GM12878 (cell line): ENCODE data around the gene HEYL. TPM values are rescaled to one million over a fixed set of nuclear protein-coding genes. Genes with fewer than 3 reads are reported as not detected.

Experiments used
- ATAC-seq: fragments of 200-7000 bp; cut with Tn5 transposase; 3 replicates; pipeline ENCODE4 v1.9.1; 2020; ENCODE audit warnings: mild to moderate bottlenecking, moderate library complexity
- BruUV-seq: library from RNA; stranded (reverse); fragments of 400-500 nt; replicated peaks from 2 replicates; lab custom pipeline; 2021; lab: Mats Ljungman, UMichigan
- CTCF ChIA-PET: fragments of 300-600 bp; sonication (Branson Sonifier 250); formaldehyde crosslinking; extraction: SDS; loops from one replicate; lab custom pipeline; 2021; ENCODE audit warnings: inconsistent platforms; lab: Yijun Ruan, JAX
- POLR2A ChIA-PET: fragments of 350-600 bp; formaldehyde crosslinking; extraction: SDS; loops from one replicate; lab custom pipeline; 2021; ENCODE audit warnings: inconsistent platforms; lab: Charles Lee
- RAD21 ChIA-PET: fragments of 300-600 bp; sonication (Branson Sonifier 250); formaldehyde crosslinking; loops from one replicate; lab custom pipeline; 2023; ENCODE audit warnings: antibody characterized with exemption; ENCODE audit not compliant: unreplicated experiment; lab: Charles Lee
- SMC1A ChIA-PET: fragments of 300-600 bp; sonication (Branson Sonifier 250); formaldehyde crosslinking; loops from one replicate; lab custom pipeline; 2023; ENCODE audit not compliant: unreplicated experiment, uncharacterized antibody; lab: Charles Lee
- DNase-seq: peaks from one replicate; pipeline ENCODE4 v3.0.0-alpha.2; 2011; ENCODE audit warnings: low read depth, low spot score
- FAIRE-seq: peaks from 3 replicates; lab custom pipeline; 2011; peaks lifted over from hg19 to GRCh38; lab: Jason Lieb, UNC
- H2AFZ ChIP-seq: 2 replicates; pipeline ENCODE4 v1.6.0; 2011; ENCODE audit warnings: low read depth, low read length, control low read depth; ENCODE audit not compliant: control insufficient read depth
- H3K27ac ChIP-seq: 2 replicates; pipeline ENCODE4 v1.5.1; 2011; ENCODE audit warnings: control low read depth; ENCODE audit not compliant: control insufficient read depth, insufficient read depth
- H3K27me3 ChIP-seq, 2 experiments: replicated peaks in 1 of 2; 2 replicates each; pipeline versions ENCODE4 v1.6.0 to v1.6.1; 2011; ENCODE audit warnings: low read length in 1 of 2; ENCODE audit not compliant: control insufficient read depth in 2 of 2, insufficient read depth in 2 of 2
- H3K36me3 ChIP-seq, 2 experiments: 2 replicates each; pipeline ENCODE4 v1.5.1; 2011; ENCODE audit warnings: low read length in 1 of 2; ENCODE audit not compliant: control insufficient read depth in 2 of 2, insufficient read depth in 2 of 2
- H3K4me1 ChIP-seq: 2 replicates; pipeline ENCODE4 v1.6.1; 2011; ENCODE audit warnings: mild to moderate bottlenecking, low read length, moderate library complexity, mixed read lengths; ENCODE audit not compliant: control insufficient read depth, insufficient read depth
- H3K4me2 ChIP-seq: 2 replicates; pipeline ENCODE4 v1.6.0; 2011; ENCODE audit warnings: control low read depth; ENCODE audit not compliant: control insufficient read depth, insufficient read depth
- H3K4me3 ChIP-seq: fragments of 200-600 bp; sonication (generic); 2 replicates; pipeline ENCODE4 v1.5.1; 2016
- H3K79me2 ChIP-seq: 2 replicates; pipeline ENCODE4 v1.6.0; 2011; ENCODE audit warnings: low read length; ENCODE audit not compliant: control insufficient read depth, insufficient read depth
- H3K9ac ChIP-seq: 2 replicates; pipeline ENCODE4 v1.8.0; 2011; ENCODE audit warnings: low read length, control low read depth, mixed read lengths; ENCODE audit not compliant: control insufficient read depth, insufficient read depth
- H3K9me3 ChIP-seq: replicated peaks from 3 replicates; pipeline ENCODE4 v1.5.1; 2011; ENCODE audit warnings: mild to moderate bottlenecking, low read length; ENCODE audit not compliant: control insufficient read depth, insufficient read depth
- H4K20me1 ChIP-seq: 2 replicates; pipeline ENCODE4 v1.6.0; 2011; ENCODE audit not compliant: control insufficient read depth, insufficient read depth
- BHLHE40 ChIP-seq, 2 experiments: fragments of 450-650 bp in 1 of 2; IDR thresholded peaks; 2 replicates each; pipeline ENCODE4 v1.6.1; 2011 to 2017; ENCODE audit warnings: low read depth in 2 of 2, borderline replicate concordance in 1 of 2, improper control_type of control experiment in 1 of 2, low read length in 1 of 2, mild to moderate bottlenecking in 1 of 2
- CBX3 ChIP-seq: fragments of 200-600 bp; sonication (generic); IDR thresholded peaks from 2 replicates; pipeline ENCODE4 v1.6.1; 2016; ENCODE audit warnings: low read depth, borderline replicate concordance
- EED ChIP-seq: sonication (generic); IDR thresholded peaks from 2 replicates; pipeline ENCODE4 v1.6.1; 2016; ENCODE audit warnings: antibody characterized with exemption, low read depth
- ETV6 ChIP-seq, 2 experiments: fragments of 450-650 bp in 1 of 2; IDR thresholded peaks in 1 of 2; conservative IDR thresholded peaks in 1 of 2; 2 replicates each; pipeline ENCODE4 v1.6.1; 2014; ENCODE audit warnings: antibody characterized with exemption in 1 of 2, borderline replicate concordance in 1 of 2, low read depth in 1 of 2, mild to moderate bottlenecking in 1 of 2, moderate library complexity in 1 of 2
- IKZF1 ChIP-seq: fragments of 450-650 bp; conservative IDR thresholded peaks from 2 replicates; pipeline ENCODE4 v1.6.1; 2017; ENCODE audit warnings: antibody characterized with exemption, mild to moderate bottlenecking
- IRF4 ChIP-seq: IDR thresholded peaks from 2 replicates; pipeline ENCODE4 v1.6.1; 2011; ENCODE audit warnings: low read depth, low read length
- NR2C2 ChIP-seq: IDR thresholded peaks from 2 replicates; pipeline ENCODE4 v1.6.1; 2011; ENCODE audit warnings: borderline replicate concordance, low read depth; ENCODE audit not compliant: control insufficient read depth, insufficient read length
- POLR2AphosphoS2 ChIP-seq: IDR thresholded peaks from 2 replicates; pipeline ENCODE4 v1.6.1; 2011; ENCODE audit warnings: low read depth, mild to moderate bottlenecking, low read length, improper control_type of control experiment, moderate library complexity
- POLR2AphosphoS5 ChIP-seq: IDR thresholded peaks from 2 replicates; pipeline ENCODE4 v1.6.1; 2011; ENCODE audit warnings: mild to moderate bottlenecking, low read length, inconsistent platforms
- POU2F2 ChIP-seq: IDR thresholded peaks from 3 replicates; pipeline ENCODE4 v1.6.1; 2011; ENCODE audit warnings: low read depth, mild to moderate bottlenecking, low read length, borderline replicate concordance
- RAD21 ChIP-seq: IDR thresholded peaks from 2 replicates; pipeline ENCODE4 v1.6.1; 2011; ENCODE audit warnings: mild to moderate bottlenecking, low read depth, low read length, moderate library complexity; ENCODE audit not compliant: insufficient read depth
- RAD51 ChIP-seq: fragments of 450-650 bp; IDR thresholded peaks from 2 replicates; pipeline ENCODE4 v1.6.1; 2016; ENCODE audit warnings: moderate library complexity, mild to moderate bottlenecking, inconsistent platforms
- ZNF622 ChIP-seq: fragments of 450-650 bp; IDR thresholded peaks from 2 replicates; pipeline ENCODE4 v1.6.1; 2017; ENCODE audit warnings: mild to moderate bottlenecking, inconsistent platforms
- whole genome bisulfite sequencing: methylation state at CpG from one replicate; pipeline ENCODE4 v1.1.6; 2016; ENCODE audit warnings: low lambda C conversion rate; ENCODE audit not compliant: insufficient replicate concordance, insufficient coverage; ENCODE audit errors: missing lambda C conversion rate; 5-methylcytosine and 5-hydroxymethylcytosine counted together
- in situ Hi-C: fragments of 300-500 bp; cut with MboI; formaldehyde crosslinking; loops from 9 replicates; pipeline ENCODE4 v1.14.3; 2018; ENCODE audit warnings: mixed read lengths
- intact Hi-C: fragments of 100-400 bp; cut with micrococcal nuclease; formaldehyde crosslinking; loops from one replicate; pipeline ENCODE4 v1.14.2; 2022; ENCODE audit not compliant: unreplicated experiment
- polyA plus RNA-seq, 11 experiments: library from polyadenylated mRNA; depleted of rRNA in 4 of 11; unstranded in 6 of 11; stranded (reverse) in 5 of 11; fragments of >200 nt; fragmentation: Nextera tagmentation in 4 of 11; fragmentation: Illumina TruSeq in 1 of 11; extraction: Ambion mirVana in 4 of 11; extraction: Trizol in 1 of 11; gene quantifications; 1 replicate in 1 of 11; 2 replicates in 10 of 11; pipeline versions ENCODE4 v1.2.1 to v1.2.3, GENCODE V29; 2011 to 2016; ENCODE audit warnings: inconsistent platforms in 2 of 11, missing spikeins in 2 of 11, low read depth in 1 of 11
- total RNA-seq, 4 experiments: library from RNA; depleted of rRNA in 3 of 4; stranded (reverse); fragments of >200 nt in 3 of 4; fragmentation: Illumina TruSeq in 1 of 4; extraction: Trizol in 1 of 4; gene quantifications; 2 replicates each; pipeline versions ENCODE4 v1.2.1 to v1.2.3, GENCODE V29; 2013 to 2021
- TF ChIP-seq, protein P1 (sequence below): fragments of 450-650 bp; conservative IDR thresholded peaks from 2 replicates; pipeline ENCODE4 v1.6.1; 2017; ENCODE audit warnings: mild to moderate bottlenecking, moderate library complexity
- TF ChIP-seq, protein P2 (sequence below): IDR thresholded peaks from 2 replicates; pipeline ENCODE4 v1.6.1; 2011; ENCODE audit warnings: borderline replicate concordance, low read depth, mild to moderate bottlenecking, moderate library complexity, mixed read lengths, low read length; ENCODE audit not compliant: insufficient read depth; ENCODE audit errors: extremely low read length

Gene HEYL
- total and polyA plus RNA-seq, 10 of the 15 experiments (the other 5 are each of a cell fraction or from before 2014, with no cell fraction given): under 0.01 to 0.04 TPM; not detected in 8

DNA sequence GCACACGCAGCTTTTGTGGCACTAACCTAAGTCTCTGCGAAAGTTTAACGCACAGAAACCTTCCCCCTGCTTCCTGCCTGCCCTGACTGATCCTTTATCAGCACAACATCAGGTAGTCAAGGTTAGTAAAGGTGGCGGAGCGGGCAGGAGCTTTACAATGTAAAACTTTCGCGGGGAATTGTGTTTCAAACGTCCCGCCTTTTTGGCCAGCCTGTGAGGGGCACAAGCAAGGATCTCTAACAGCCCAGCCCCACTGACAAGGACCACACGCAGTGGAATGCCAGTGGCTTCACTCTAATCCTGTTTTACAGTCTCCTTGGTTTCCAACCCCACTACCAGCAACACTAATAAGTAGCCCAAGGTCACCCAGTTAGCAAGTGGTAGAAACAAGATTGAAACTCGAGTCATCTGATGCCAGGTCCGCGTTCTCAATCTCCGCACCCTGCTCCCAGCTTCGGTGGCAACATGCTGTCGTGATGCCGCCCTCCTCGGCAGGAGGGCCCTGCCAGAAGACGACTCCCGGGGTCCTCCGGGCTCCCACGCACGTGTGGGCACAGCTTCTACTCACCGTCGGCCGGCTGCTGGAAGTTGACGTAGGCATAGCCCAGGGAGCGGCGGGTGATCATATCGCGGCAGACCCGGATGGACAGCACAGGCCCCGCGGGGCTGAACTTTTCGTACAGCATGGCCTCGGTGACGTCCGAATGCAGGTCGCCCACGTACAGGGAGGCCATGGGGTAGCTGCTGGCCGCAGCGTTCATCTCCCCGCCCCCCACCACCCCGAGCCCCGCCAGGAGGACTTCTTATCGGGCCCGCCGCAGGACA, 64.0 kb downstream of the HEYL start (continued):
- TF ChIP-seq CBX3 (no peak), EED (no peak), IKZF1 (no peak), ETV6 (conservative IDR thresholded peaks at IDR 0.05 in 1 of 2, IDR thresholded peaks at IDR 0.05 in 1 of 2; ENCODE audit: borderline replicate concordance in 1 of 2, low read depth in 1 of 2) (no peak), IRF4 (no peak)
- TF ChIP-seq, protein P1, sequence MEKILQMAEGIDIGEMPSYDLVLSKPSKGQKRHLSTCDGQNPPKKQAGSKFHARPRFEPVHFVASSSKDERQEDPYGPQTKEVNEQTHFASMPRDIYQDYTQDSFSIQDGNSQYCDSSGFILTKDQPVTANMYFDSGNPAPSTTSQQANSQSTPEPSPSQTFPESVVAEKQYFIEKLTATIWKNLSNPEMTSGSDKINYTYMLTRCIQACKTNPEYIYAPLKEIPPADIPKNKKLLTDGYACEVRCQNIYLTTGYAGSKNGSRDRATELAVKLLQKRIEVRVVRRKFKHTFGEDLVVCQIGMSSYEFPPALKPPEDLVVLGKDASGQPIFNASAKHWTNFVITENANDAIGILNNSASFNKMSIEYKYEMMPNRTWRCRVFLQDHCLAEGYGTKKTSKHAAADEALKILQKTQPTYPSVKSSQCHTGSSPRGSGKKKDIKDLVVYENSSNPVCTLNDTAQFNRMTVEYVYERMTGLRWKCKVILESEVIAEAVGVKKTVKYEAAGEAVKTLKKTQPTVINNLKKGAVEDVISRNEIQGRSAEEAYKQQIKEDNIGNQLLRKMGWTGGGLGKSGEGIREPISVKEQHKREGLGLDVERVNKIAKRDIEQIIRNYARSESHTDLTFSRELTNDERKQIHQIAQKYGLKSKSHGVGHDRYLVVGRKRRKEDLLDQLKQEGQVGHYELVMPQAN: peak; percentile 12; the same call in 1 of the 2 replicates
- TF ChIP-seq, all 136 proteins: peak for 15

DNA sequence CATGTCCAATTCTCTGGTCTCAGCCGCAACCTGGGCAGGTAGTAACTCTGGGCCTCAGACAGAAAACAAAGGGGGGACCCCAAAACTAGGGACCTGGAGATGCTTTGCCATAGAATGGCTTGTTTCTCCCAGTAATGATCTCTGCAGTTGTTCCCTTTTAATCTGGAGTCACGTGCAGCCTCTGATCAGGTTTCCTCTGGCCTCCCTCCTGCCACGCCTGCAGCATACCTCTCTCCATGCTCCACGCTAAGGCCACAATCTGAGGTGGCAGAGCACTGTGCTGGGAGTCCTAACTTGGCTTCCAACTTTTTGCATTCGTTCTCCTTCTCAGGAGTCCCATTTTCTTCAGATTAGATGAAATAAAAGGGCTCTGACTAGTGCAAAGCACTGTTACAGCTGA, 64.8 kb downstream of the HEYL start:
- no peak for FAIRE-seq
- Histone ChIP-seq H3K4me2 (peak overlapping the region; percentile 85), H3K27me3 (no peaks in the 10 kb centered on the region), H3K9me3 (no peaks in the 10 kb centered on the region), H3K79me2 (peaks cover 63% of the 10 kb centered on the region), H3K9ac (peak overlapping the region; percentile 92), H3K4me1 (peaks cover 8% of the 10 kb centered on the region; the same call in 1 of the 2 replicates), H3K27ac (peak overlapping the region; percentile 79; the same call in 1 of the 2 replicates), H3K4me3 (peak overlapping the region; percentile 92), H3K36me3 (peaks cover 8 to 39% of the 10 kb centered on the region in 2 experiments), H4K20me1 (peaks cover 8% of the 10 kb centered on the region), H2AFZ (no peak overlapping the region)
- intact Hi-C loops: no loop called here
- CTCF ChIA-PET: interaction anchor here (0.9 to 4.4 kb wide), 7 partner anchors 12 to 477 kb away, joined by 3 to 31 read pairs (median 5); no protein-coding TSS in a partner anchor
- peak; percentile 17 for ATAC-seq
- in situ Hi-C loops: no loop called here
- BruUV-seq: no TSS peak
- POLR2A ChIA-PET: interaction anchor here (1.0 kb wide), 1 partner anchor 9 kb away, joined by 6 read pairs; no protein-coding TSS in a partner anchor
- no peak for DNase-seq
- RAD21 ChIA-PET: interaction anchor here (1.4 to 1.6 kb wide), 2 partner anchors 31 to 104 kb away, joined by 4 to 8 read pairs; no protein-coding TSS in a partner anchor
- SMC1A ChIA-PET: interaction anchor here (0.7 to 4.2 kb wide), 7 partner anchors 9 to 383 kb away, joined by 3 to 19 read pairs (median 4); no protein-coding TSS in a partner anchor
- TF ChIP-seq POLR2AphosphoS2 (peak; percentile 2; the same call in 1 of the 2 replicates), NR2C2 (no peak), POU2F2 (0 out of 3 replicates have a peak, but pooled peaks have one; percentile 5), BHLHE40 (IDR thresholded peaks at IDR 0.05; ENCODE audit: borderline replicate concordance in 1 of 2, low read depth in 2 of 2, low read length in 1 of 2) (peak; percentile 58 to 83; a peak in 3 of 4 replicates), RAD21 (no peak), ZNF622 (no peak), RAD51 (peak; percentile 51; the same call in 1 of the 2 replicates), POLR2AphosphoS5 (peak; percentile 21; the same call in 1 of the 2 replicates)
- TF ChIP-seq, protein P2, sequence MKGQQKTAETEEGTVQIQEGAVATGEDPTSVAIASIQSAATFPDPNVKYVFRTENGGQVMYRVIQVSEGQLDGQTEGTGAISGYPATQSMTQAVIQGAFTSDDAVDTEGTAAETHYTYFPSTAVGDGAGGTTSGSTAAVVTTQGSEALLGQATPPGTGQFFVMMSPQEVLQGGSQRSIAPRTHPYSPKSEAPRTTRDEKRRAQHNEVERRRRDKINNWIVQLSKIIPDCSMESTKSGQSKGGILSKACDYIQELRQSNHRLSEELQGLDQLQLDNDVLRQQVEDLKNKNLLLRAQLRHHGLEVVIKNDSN: peak; percentile 34
- under 1% methylated on average over 5 of the region's 5 CpGs for WGBS
